Trophoblast cell (in vitro differentiated cells and primary cell): Measurements from ENCODE around the gene IL1RAPL2.
A peak's percentile ranks its signal among the peaks of the same experiment; 100 is the strongest.

Source experiments
- DNase-seq, 2 donors: peaks; one replicate each; pipeline ENCODE4 v3.0.0-alpha.2; 2016
- H2AFZ ChIP-seq: 2 replicates; pipeline ENCODE4 v1.6.1; 2013; ENCODE audit warnings: low read length, moderate library complexity, mild to moderate bottlenecking; ENCODE audit not compliant: insufficient read depth, poor library complexity
- H2AK5ac ChIP-seq: 2 replicates; pipeline ENCODE4 v1.6.1; 2013; ENCODE audit warnings: mild to moderate bottlenecking, low read length
- H2BK120ac ChIP-seq: 2 replicates; pipeline ENCODE4 v1.6.1; 2013; ENCODE audit warnings: low read length, mild to moderate bottlenecking, moderate library complexity; ENCODE audit not compliant: insufficient read depth, poor library complexity
- H2BK12ac ChIP-seq: 2 replicates; pipeline ENCODE4 v1.6.1; 2013; ENCODE audit warnings: mild to moderate bottlenecking, low read length, moderate library complexity
- H2BK5ac ChIP-seq: 2 replicates; pipeline ENCODE4 v1.6.1; 2013; ENCODE audit warnings: low read length, low read depth, moderate library complexity, mild to moderate bottlenecking; ENCODE audit not compliant: poor library complexity
- H3K14ac ChIP-seq: 2 replicates; pipeline ENCODE4 v1.6.1; 2013; ENCODE audit warnings: mild to moderate bottlenecking, low read length
- H3K18ac ChIP-seq: 2 replicates; pipeline ENCODE4 v1.6.1; 2013; ENCODE audit warnings: mild to moderate bottlenecking, low read length
- H3K23ac ChIP-seq: 2 replicates; pipeline ENCODE4 v1.6.1; 2013; ENCODE audit warnings: low read length
- H3K27ac ChIP-seq: 2 replicates; pipeline ENCODE4 v1.5.1; 2013; ENCODE audit warnings: low read depth, mild to moderate bottlenecking, inconsistent platforms, low read length, moderate library complexity
- H3K27me3 ChIP-seq: 2 replicates; pipeline ENCODE4 v1.6.1; 2013; ENCODE audit warnings: inconsistent platforms, mild to moderate bottlenecking, low read length, moderate library complexity; ENCODE audit not compliant: insufficient read depth
- H3K36me3 ChIP-seq, 2 experiments: 1 replicate in 1 of 2; 2 replicates in 1 of 2; pipeline ENCODE4 v1.6.1; 2013; ENCODE audit warnings: low read length in 2 of 2, mild to moderate bottlenecking in 2 of 2, moderate library complexity in 1 of 2; ENCODE audit not compliant: insufficient read depth in 2 of 2, control insufficient read depth in 1 of 2
- H3K4ac ChIP-seq: 2 replicates; pipeline ENCODE4 v1.6.1; 2013; ENCODE audit warnings: low read depth, mild to moderate bottlenecking, low read length, moderate library complexity
- H3K4me1 ChIP-seq, 2 experiments: 1 replicate in 1 of 2; 2 replicates in 1 of 2; pipeline ENCODE4 v1.6.1; 2013; ENCODE audit warnings: low read length in 2 of 2, mild to moderate bottlenecking in 2 of 2, moderate library complexity in 1 of 2; ENCODE audit not compliant: insufficient read depth in 2 of 2, control insufficient read depth in 1 of 2
- H3K4me2 ChIP-seq: 2 replicates; pipeline ENCODE4 v1.6.1; 2013; ENCODE audit warnings: inconsistent platforms, mild to moderate bottlenecking, low read length, moderate library complexity
- H3K4me3 ChIP-seq: 2 replicates; pipeline ENCODE4 v1.5.1; 2013; ENCODE audit warnings: mild to moderate bottlenecking, low read depth, low read length, inconsistent platforms
- H3K79me1 ChIP-seq: one replicate; pipeline ENCODE4 v1.6.1; 2013; ENCODE audit warnings: low read length
- H3K79me2 ChIP-seq: 2 replicates; pipeline ENCODE4 v1.6.1; 2013; ENCODE audit warnings: low read length, mild to moderate bottlenecking; ENCODE audit not compliant: control insufficient read depth, insufficient read depth, poor library complexity
- H3K9ac ChIP-seq: 2 replicates; pipeline ENCODE4 v1.6.1; 2013; ENCODE audit warnings: mild to moderate bottlenecking, low read length
- H3K9me3 ChIP-seq: 2 replicates; pipeline ENCODE4 v1.6.1; 2013; ENCODE audit warnings: low read depth, mild to moderate bottlenecking, control low read depth, inconsistent platforms, low read length; ENCODE audit not compliant: insufficient read depth
- H4K12ac ChIP-seq: 2 replicates; pipeline ENCODE4 v1.6.1; 2013; ENCODE audit warnings: low read depth, mild to moderate bottlenecking, low read length, moderate library complexity
- H4K8ac ChIP-seq: 2 replicates; pipeline ENCODE4 v1.6.1; 2013; ENCODE audit warnings: low read depth, mild to moderate bottlenecking, low read length, moderate library complexity
- H4K91ac ChIP-seq: one replicate; pipeline ENCODE4 v1.6.1; 2013; ENCODE audit warnings: low read depth, mild to moderate bottlenecking, low read length, moderate library complexity
- WGBS: extraction: QIAGEN DNeasy Blood & Tissue Kit; methylation state at CpG from one replicate; pipeline ENCODE4 v1.1.7; 2013; ENCODE audit warnings: missing lambda C conversion rate; ENCODE audit not compliant: insufficient read length, insufficient coverage; ENCODE audit errors: extremely low coverage; 5-methylcytosine and 5-hydroxymethylcytosine counted together

IL1RAPL2 gene

DNA sequence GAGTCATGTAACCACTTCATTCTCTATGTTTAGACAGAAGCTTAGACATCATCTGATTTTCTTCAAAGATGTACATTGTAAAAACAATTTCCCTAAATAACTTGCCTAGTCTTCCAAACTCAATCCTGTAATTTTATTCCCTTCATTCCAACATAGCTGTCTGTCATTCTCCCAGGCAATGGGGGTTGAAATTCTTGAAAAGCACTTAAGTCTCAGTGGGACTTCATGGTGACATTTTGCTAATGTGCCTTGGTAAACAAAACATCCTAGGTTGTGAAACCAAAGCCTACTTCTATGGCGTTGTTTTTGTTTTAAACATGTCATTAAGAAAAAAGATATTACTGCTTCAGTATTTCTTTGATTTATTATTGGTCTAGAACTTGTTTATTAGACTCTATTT is 1134.3 kb downstream of the IL1RAPL2 start:
- no peak overlapping the region for H4K12ac ChIP-seq
- no CpG with 5 or more reads among the region's 1 CpG for WGBS
- peak in 1 of 2 donors; percentile 58 for DNase-seq

DNA sequence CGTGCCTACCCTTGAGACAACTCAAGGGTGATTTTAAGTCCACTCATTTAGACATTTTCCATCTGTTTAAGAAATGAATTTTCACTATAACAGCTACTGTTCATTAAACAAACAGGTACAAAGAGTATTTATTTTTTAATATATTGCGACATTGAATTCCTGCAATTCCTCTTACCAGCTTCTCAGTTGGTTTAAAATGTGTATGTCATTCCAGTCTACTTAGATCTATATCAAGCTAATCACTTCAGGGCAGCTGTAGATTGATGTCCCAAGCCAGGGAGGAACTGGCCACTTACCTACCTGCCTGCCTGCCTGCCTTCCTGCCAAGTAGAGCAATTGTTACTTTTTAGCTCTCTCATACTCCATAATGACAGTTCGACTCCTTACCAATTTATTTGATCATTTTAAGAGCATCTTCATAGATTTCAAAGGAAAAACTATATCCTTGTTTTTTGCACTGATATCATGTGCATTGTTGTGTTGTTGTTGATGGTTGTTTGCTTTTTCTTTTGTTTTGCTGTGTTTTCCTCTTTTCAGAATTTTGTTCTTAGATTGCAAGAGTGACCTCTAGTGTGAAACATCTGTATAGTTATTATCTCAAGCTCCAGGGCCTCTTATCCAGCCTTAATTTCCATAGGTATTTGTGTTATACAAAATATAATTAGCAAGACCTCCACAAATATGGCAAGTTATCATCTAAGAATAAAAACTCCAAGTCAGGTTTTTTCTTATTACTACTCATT is 1135.5 kb downstream of the IL1RAPL2 start:
- Histone ChIP-seq H3K36me3 (no peaks in the 10 kb centered on the region), H3K14ac (no peak overlapping the region), H2BK5ac (no peak overlapping the region), H3K79me2 (no peaks in the 10 kb centered on the region), H3K27ac (no peak overlapping the region), H3K27me3 (no peaks in the 10 kb centered on the region), H2BK12ac (no peak overlapping the region), H4K12ac (no peak overlapping the region), H3K4me2 (no peak overlapping the region), H3K9me3 (no peaks in the 10 kb centered on the region), H3K4ac (no peak overlapping the region), H4K91ac (no peak overlapping the region), H3K4me3 (no peak overlapping the region), H3K79me1 (no peaks in the 10 kb centered on the region), H3K23ac (no peak overlapping the region), H3K9ac (no peak overlapping the region), H2BK120ac (no peak overlapping the region), H2AFZ (no peak overlapping the region), H3K18ac (no peak overlapping the region), H4K8ac (no peak overlapping the region), H2AK5ac (no peak overlapping the region), H3K4me1 (peaks cover 0 to 3% of the 10 kb centered on the region in 2 experiments)
- peak in 1 of 2 donors; percentile 81 for DNase-seq
- no CpG with 5 or more reads among the region's 3 CpGs for WGBS

More for the DNA sequence above, 1134.3 kb downstream of the IL1RAPL2 start:
- Histone ChIP-seq H3K4ac (no peak overlapping the region), H3K4me1 (peaks cover 0 to 3% of the 10 kb centered on the region in 2 experiments), H3K4me2 (no peak overlapping the region), H3K36me3 (no peaks in the 10 kb centered on the region), H3K23ac (no peak overlapping the region), H2AK5ac (no peak overlapping the region), H2BK12ac (no peak overlapping the region), H3K79me2 (no peaks in the 10 kb centered on the region), H4K8ac (no peak overlapping the region), H3K14ac (no peak overlapping the region), H3K27me3 (no peaks in the 10 kb centered on the region), H3K4me3 (no peak overlapping the region), H3K9me3 (no peaks in the 10 kb centered on the region), H2BK5ac (no peak overlapping the region), H2AFZ (no peak overlapping the region), H3K9ac (no peak overlapping the region), H3K27ac (no peak overlapping the region), H4K91ac (no peak overlapping the region), H2BK120ac (no peak overlapping the region), H3K79me1 (no peaks in the 10 kb centered on the region), H3K18ac (no peak overlapping the region)

DNA sequence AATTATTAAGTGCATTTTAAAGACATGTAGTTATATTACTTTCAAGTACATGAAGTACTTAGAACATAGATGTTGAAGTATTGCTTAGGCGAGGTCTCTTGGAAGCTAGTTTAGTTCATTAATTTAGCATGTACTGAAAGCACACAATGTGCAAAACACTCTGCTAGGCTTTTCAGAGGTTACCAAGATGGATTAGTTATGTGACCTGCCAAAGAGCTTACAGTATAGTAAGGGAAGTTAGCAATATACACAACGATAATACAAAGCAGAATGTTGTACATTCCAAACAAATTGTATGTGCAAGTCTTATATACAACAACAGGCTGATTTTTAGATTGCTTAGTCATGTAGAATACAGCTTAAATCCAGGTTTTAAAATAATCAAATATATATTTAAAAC is 1137.9 kb downstream of the IL1RAPL2 start:
- Histone ChIP-seq H4K12ac (no peak overlapping the region), H3K9me3 (no peaks in the 10 kb centered on the region), H4K91ac (no peak overlapping the region), H3K18ac (no peak overlapping the region), H4K8ac (no peak overlapping the region), H3K27me3 (no peaks in the 10 kb centered on the region), H3K4me1 (peaks cover 0 to 3% of the 10 kb centered on the region in 2 experiments), H3K79me2 (no peaks in the 10 kb centered on the region), H2BK5ac (no peak overlapping the region), H3K27ac (no peak overlapping the region), H3K14ac (no peak overlapping the region), H3K4me2 (no peak overlapping the region), H3K4me3 (no peak overlapping the region), H3K79me1 (no peaks in the 10 kb centered on the region), H2AFZ (no peak overlapping the region), H2BK120ac (no peak overlapping the region), H3K4ac (no peak overlapping the region), H3K36me3 (no peaks in the 10 kb centered on the region), H3K9ac (no peak overlapping the region), H2BK12ac (no peak overlapping the region), H3K23ac (no peak overlapping the region), H2AK5ac (no peak overlapping the region)
- no CpG with 5 or more reads among the region's 2 CpGs for WGBS
- DNase-seq = no peak

DNA sequence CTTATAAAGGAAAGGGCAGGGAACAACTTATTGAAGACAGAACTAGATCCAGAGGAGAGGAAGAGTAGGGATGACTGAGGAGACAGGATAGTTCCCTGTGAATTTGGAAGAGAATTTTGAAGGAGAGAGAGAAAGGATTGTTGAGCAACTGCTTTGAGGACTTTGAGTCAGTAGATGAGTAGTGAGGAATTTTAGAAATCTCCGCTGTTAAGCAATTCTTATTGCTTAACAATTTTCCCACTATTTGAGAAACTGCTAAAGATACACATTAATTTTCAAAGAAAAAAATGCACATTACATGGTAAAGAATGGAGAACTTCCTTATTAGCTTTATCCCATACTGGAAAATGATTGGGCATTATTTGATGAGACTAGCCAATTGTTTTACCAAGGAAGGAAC is 1140.0 kb downstream of the IL1RAPL2 start:
- no peak overlapping the region for H3K9ac ChIP-seq
- H3K27ac ChIP-seq = no peak overlapping the region
- H2BK12ac ChIP-seq = no peak overlapping the region
- H3K9me3 ChIP-seq = no peaks in the 10 kb centered on the region
- H3K18ac ChIP-seq = no peak overlapping the region
- peaks cover 0 to 3% of the 10 kb centered on the region in 2 experiments for H3K4me1 ChIP-seq
- no peak overlapping the region for H3K23ac ChIP-seq
- no peaks in the 10 kb centered on the region for H3K79me2 ChIP-seq
- no peak overlapping the region for H2BK5ac ChIP-seq
- H4K91ac ChIP-seq = no peak overlapping the region
- H2AK5ac ChIP-seq = no peak overlapping the region
- no peak overlapping the region for H2AFZ ChIP-seq
- no peaks in the 10 kb centered on the region for H3K36me3 ChIP-seq
- no peaks in the 10 kb centered on the region for H3K79me1 ChIP-seq
- no peak overlapping the region for H3K14ac ChIP-seq
- H3K4me2 ChIP-seq = no peak overlapping the region
- no peak overlapping the region for H4K12ac ChIP-seq
- no peak overlapping the region for H2BK120ac ChIP-seq
- no peak overlapping the region for H3K4ac ChIP-seq
- no peak overlapping the region for H3K4me3 ChIP-seq
- no CpG with 5 or more reads among the region's 1 CpG for WGBS
- no peak overlapping the region for H4K8ac ChIP-seq
- peak in 1 of 2 donors; percentile 89 for DNase-seq
- no peaks in the 10 kb centered on the region for H3K27me3 ChIP-seq
